ENCODE measurements around the gene TIMM8B.
"Not testable (repeated sequence)": the region's sequence is repeated elsewhere in the genome, so short reads cannot be mapped to it uniquely, and the experiment has no call there.

- TF ChIP-seq CTCF, POLR2A (IDR thresholded peaks at IDR 0.05): not testable (repeated sequence)
These were observed 39.9 kb downstream of the TIMM8B start for GRCh38 chr11:112046647-112047046.

Measured in adrenal gland (tissue), 5 donors.